ENCODE measurements around the gene PEAK1.

DNA sequence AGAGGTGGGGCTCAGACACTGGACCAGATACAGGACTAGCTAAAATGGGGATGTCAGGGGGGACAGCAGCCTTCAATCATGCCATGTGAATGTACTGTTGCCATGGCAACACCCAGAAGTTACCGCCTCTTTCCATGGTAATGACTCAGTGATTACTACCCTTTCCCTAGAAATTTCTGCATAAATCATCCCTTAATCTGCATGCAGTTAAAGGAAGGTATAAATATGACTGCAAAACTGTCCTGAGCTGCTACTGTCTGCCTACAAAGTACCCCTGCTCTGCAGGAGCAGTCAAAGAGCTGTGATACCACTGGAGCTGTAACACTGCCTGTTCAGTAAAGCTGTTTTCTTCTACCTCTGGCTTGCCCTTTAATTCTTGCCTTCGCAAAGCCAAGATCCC is 168.2 kb downstream of the PEAK1 start:
- TF ChIP-seq, protein P1, sequence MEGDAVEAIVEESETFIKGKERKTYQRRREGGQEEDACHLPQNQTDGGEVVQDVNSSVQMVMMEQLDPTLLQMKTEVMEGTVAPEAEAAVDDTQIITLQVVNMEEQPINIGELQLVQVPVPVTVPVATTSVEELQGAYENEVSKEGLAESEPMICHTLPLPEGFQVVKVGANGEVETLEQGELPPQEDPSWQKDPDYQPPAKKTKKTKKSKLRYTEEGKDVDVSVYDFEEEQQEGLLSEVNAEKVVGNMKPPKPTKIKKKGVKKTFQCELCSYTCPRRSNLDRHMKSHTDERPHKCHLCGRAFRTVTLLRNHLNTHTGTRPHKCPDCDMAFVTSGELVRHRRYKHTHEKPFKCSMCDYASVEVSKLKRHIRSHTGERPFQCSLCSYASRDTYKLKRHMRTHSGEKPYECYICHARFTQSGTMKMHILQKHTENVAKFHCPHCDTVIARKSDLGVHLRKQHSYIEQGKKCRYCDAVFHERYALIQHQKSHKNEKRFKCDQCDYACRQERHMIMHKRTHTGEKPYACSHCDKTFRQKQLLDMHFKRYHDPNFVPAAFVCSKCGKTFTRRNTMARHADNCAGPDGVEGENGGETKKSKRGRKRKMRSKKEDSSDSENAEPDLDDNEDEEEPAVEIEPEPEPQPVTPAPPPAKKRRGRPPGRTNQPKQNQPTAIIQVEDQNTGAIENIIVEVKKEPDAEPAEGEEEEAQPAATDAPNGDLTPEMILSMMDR (conservative IDR thresholded peaks at IDR 0.05; ENCODE audit: low read length): no peak
- no peak for TF ChIP-seq EZH2phosphoT487 (IDR thresholded peaks at IDR 0.05; ENCODE audit: borderline replicate concordance, low read depth, low read length)

Data from OCI-LY7 (cell line).